ENCODE results near the gene CHCHD10.

GRCh38 chr22:23763579-23763945 lies 4.2 kb downstream of the CHCHD10 start:
- no peak for TF ChIP-seq EZH2 (IDR thresholded peaks at IDR 0.05; ENCODE audit: insufficient read depth, poor library complexity, severe bottlenecking)
- no peak for TF ChIP-seq EZH2phosphoT487 (IDR thresholded peaks at IDR 0.05; ENCODE audit: insufficient read depth, low read depth)

Data from GM23248 (cell line).